HepG2 (cell line): Measurements from ENCODE around the gene OCIAD2. TPM values are rescaled to one million over a fixed set of nuclear protein-coding genes. Genes with fewer than 3 reads are reported as not detected.

Source experiments
- ATAC-seq: fragments of 200-7000 bp; cut with Tn5 transposase; 3 replicates; pipeline ENCODE4 v1.9.1; 2020; ENCODE audit warnings: mild to moderate bottlenecking, moderate library complexity
- BruUV-seq: library from RNA; stranded (reverse); fragments of 400-500 nt; replicated peaks from 2 replicates; lab custom pipeline; 2021; lab: Mats Ljungman, UMichigan
- CTCF ChIA-PET: fragments of 300-600 bp; formaldehyde crosslinking; extraction: SDS; loops from one replicate; lab custom pipeline; 2021; ENCODE audit warnings: low total read pairs, inconsistent platforms, low intra/inter-chr PET ratio; lab: Yijun Ruan, JAX
- POLR2A ChIA-PET: fragments of 350-600 bp; sonication (Branson Sonifier 250); formaldehyde crosslinking; loops from one replicate; lab custom pipeline; 2020; ENCODE audit warnings: antibody characterized with exemption, inconsistent platforms; lab: Yijun Ruan, JAX
- DNase-seq: peaks from one replicate; pipeline ENCODE4 v3.0.0-alpha.2; 2015; ENCODE audit warnings: low spot score
- FAIRE-seq: peaks from 3 replicates; lab custom pipeline; 2011; peaks lifted over from hg19 to GRCh38; lab: Jason Lieb, UNC
- H2AFZ ChIP-seq: one replicate; pipeline ENCODE4 v1.6.1; 2011; ENCODE audit warnings: low read length, inconsistent platforms
- H3K27ac ChIP-seq: fragments of 300-600 bp; 3 replicates; pipeline ENCODE4 v1.8.0; 2011; ENCODE audit warnings: mixed run types, mild to moderate bottlenecking, mixed read lengths, low read length, inconsistent platforms; ENCODE audit not compliant: insufficient read depth; ENCODE audit errors: extremely low read length
- H3K27me3 ChIP-seq, 2 experiments: fragments of 200-600 bp in 1 of 2; 2 replicates in 1 of 2; 3 replicates in 1 of 2; pipeline versions ENCODE4 v1.6.0 to v1.8.0; 2011; ENCODE audit warnings: low read length in 2 of 2, mild to moderate bottlenecking in 2 of 2, moderate library complexity in 2 of 2, inconsistent platforms in 1 of 2; ENCODE audit not compliant: insufficient read depth in 2 of 2, control insufficient read depth in 1 of 2
- H3K36me3 ChIP-seq, 2 experiments: fragments of 200-600 bp in 1 of 2; replicated peaks in 1 of 2; 2 replicates in 1 of 2; 3 replicates in 1 of 2; pipeline versions ENCODE4 v1.5.1 to v1.8.0; 2011; ENCODE audit warnings: low read length in 2 of 2, inconsistent platforms in 1 of 2; ENCODE audit not compliant: insufficient read depth in 2 of 2, control insufficient read depth in 1 of 2
- H3K4me1 ChIP-seq: 2 replicates; pipeline ENCODE4 v1.5.1; 2012; ENCODE audit warnings: low read length, inconsistent platforms; ENCODE audit not compliant: insufficient read depth
- H3K4me2 ChIP-seq: 2 replicates; pipeline ENCODE4 v1.6.0; 2011; ENCODE audit warnings: low read depth, low read length, inconsistent platforms
- H3K4me3 ChIP-seq, 3 experiments: fragments of 200-600 bp in 1 of 3; sonication (generic), shearing (Covaris generic) in 1 of 3; replicated peaks in 1 of 3; 2 replicates each; pipeline ENCODE4 v1.5.1; 2011 to 2016; ENCODE audit warnings: low read length in 3 of 3, inconsistent platforms in 2 of 3, low read depth in 2 of 3, mild to moderate bottlenecking in 2 of 3, control low read depth in 1 of 3, mixed read lengths in 1 of 3; ENCODE audit not compliant: insufficient read depth in 1 of 3
- H3K79me2 ChIP-seq: one replicate; pipeline ENCODE4 v1.6.1; 2011; ENCODE audit warnings: low read length, inconsistent platforms; ENCODE audit not compliant: insufficient read depth
- H3K9ac ChIP-seq: 2 replicates; pipeline ENCODE4 v1.6.0; 2011; ENCODE audit warnings: mild to moderate bottlenecking, low read depth, low read length, inconsistent platforms; ENCODE audit not compliant: insufficient read depth
- H3K9me3 ChIP-seq: 2 replicates; pipeline ENCODE4 v1.5.1; 2012; ENCODE audit warnings: mild to moderate bottlenecking, low read length
- H4K20me1 ChIP-seq: 2 replicates; pipeline ENCODE4 v1.6.0; 2011; ENCODE audit warnings: inconsistent platforms, mild to moderate bottlenecking, low read length, moderate library complexity; ENCODE audit not compliant: insufficient read depth
- ATF3 ChIP-seq: sonication (generic); formaldehyde crosslinking; IDR thresholded peaks from 2 replicates; pipeline ENCODE4 v1.4.0; 2020; ENCODE audit warnings: missing genetic modification reagents
- HDAC6 ChIP-seq: fragments of 200-600 bp; sonication (generic); IDR thresholded peaks from 2 replicates; pipeline ENCODE4 v1.7.0; 2017; ENCODE audit warnings: mild to moderate bottlenecking, antibody characterized with exemption, low read length, low read depth
- MAFG ChIP-seq: sonication (generic); formaldehyde crosslinking; IDR thresholded peaks from 2 replicates; pipeline ENCODE4 v1.5.1; 2020; ENCODE audit warnings: mild to moderate bottlenecking, missing genetic modification reagents
- RNF219 ChIP-seq: sonication (generic); formaldehyde crosslinking; IDR thresholded peaks from 2 replicates; pipeline ENCODE4 v1.5.0; 2020; ENCODE audit warnings: mild to moderate bottlenecking, missing genetic modification reagents
- SMAD9 ChIP-seq: sonication (generic); formaldehyde crosslinking; IDR thresholded peaks from 2 replicates; pipeline ENCODE4 v1.5.1; 2020; ENCODE audit warnings: mild to moderate bottlenecking, missing genetic modification reagents
- ZFYVE20 ChIP-seq: sonication (generic); formaldehyde crosslinking; IDR thresholded peaks from 2 replicates; pipeline ENCODE4 v1.8.0; 2023; ENCODE audit warnings: low read depth, mild to moderate bottlenecking, moderate library complexity, missing genetic modification reagents, borderline replicate concordance
- ZNF101 ChIP-seq: sonication (generic); formaldehyde crosslinking; IDR thresholded peaks from 2 replicates; pipeline ENCODE4 v1.4.0; 2020; ENCODE audit warnings: mild to moderate bottlenecking, low read depth, missing genetic modification reagents, borderline replicate concordance
- ZNF225 ChIP-seq: sonication (generic); formaldehyde crosslinking; IDR thresholded peaks from 2 replicates; pipeline ENCODE4 v1.4.0; 2020; ENCODE audit warnings: mild to moderate bottlenecking, missing genetic modification reagents
- ZNF629 ChIP-seq: sonication (generic); formaldehyde crosslinking; conservative IDR thresholded peaks from 2 replicates; pipeline ENCODE4 v1.5.0; 2020; ENCODE audit warnings: missing genetic modification reagents
- ZNF749 ChIP-seq: sonication (generic); formaldehyde crosslinking; IDR thresholded peaks from 2 replicates; pipeline ENCODE4 v1.8.0; 2022; ENCODE audit warnings: mild to moderate bottlenecking, missing genetic modification reagents, moderate library complexity, borderline replicate concordance
- WGBS: methylation state at CpG from one replicate; pipeline ENCODE4 v1.1.6; 2017; ENCODE audit warnings: low lambda C conversion rate; 5-methylcytosine and 5-hydroxymethylcytosine counted together
- in situ Hi-C: cut with HindIII; loops from 2 replicates; pipeline ENCODE4 v1.10.0; 2017; ENCODE audit warnings: low pct_unique_long_range_greater_than_20kb; ENCODE audit not compliant: extremely low pct_ligation_motif_present
- intact Hi-C: fragments of 100-400 bp; cut with micrococcal nuclease; formaldehyde crosslinking; loops from one replicate; pipeline ENCODE4 v1.10.0; 2022; ENCODE audit not compliant: unreplicated experiment
- polyA plus RNA-seq, 8 experiments: library from polyadenylated mRNA; depleted of rRNA in 3 of 8; stranded (reverse) in 7 of 8; unstranded in 1 of 8; fragments of >200 nt; fragmentation: Illumina TruSeq in 4 of 8; extraction: Trizol in 4 of 8; gene quantifications; 2 replicates each; pipeline versions ENCODE4 v1.2.1 to v1.2.3, GENCODE V29; 2011 to 2016; ENCODE audit warnings: low read depth in 4 of 8, missing spikeins in 1 of 8, mixed read lengths in 1 of 8; ENCODE audit not compliant: insufficient read depth in 1 of 8
- total RNA-seq, 5 experiments: library from RNA; depleted of rRNA; stranded (reverse); fragments of >200 nt; fragmentation: Illumina TruSeq; extraction: Trizol; gene quantifications; 2 replicates each; pipeline ENCODE4 v1.2.3, GENCODE V29; 2016; ENCODE audit warnings: low read depth in 1 of 5

OCIAD2 gene
- total and polyA plus RNA-seq, 2 of the 13 experiments (the other 11 are each of a cell fraction or from before 2014, with no cell fraction given) = not detected

- in situ Hi-C loops = no loop called here
- TSS peak; percentile 31 for BruUV-seq
- no peak for DNase-seq
- no peak overlapping the region for H3K27ac ChIP-seq
- TF ChIP-seq ZNF101 (CRISPR knock-in tag) = no peak
- TF ChIP-seq MAFG (CRISPR knock-in tag) = no peak
- no peak for TF ChIP-seq ZNF225 (CRISPR knock-in tag)
- no peak for TF ChIP-seq SMAD9 (CRISPR knock-in tag)
- TF ChIP-seq ATF3 (CRISPR knock-in tag) = no peak
- no peak for TF ChIP-seq ZNF749
- no peak for TF ChIP-seq HDAC6
- TF ChIP-seq RNF219 (CRISPR knock-in tag) = no peak
- TF ChIP-seq ZFYVE20 (CRISPR knock-in tag) = no peak
- no peak for TF ChIP-seq ZNF629 (CRISPR knock-in tag)
- intact Hi-C loops = no loop called here
- H3K4me1 ChIP-seq = no peaks in the 10 kb centered on the region
- H3K4me2 ChIP-seq = no peak overlapping the region
- H3K79me2 ChIP-seq = no peaks in the 10 kb centered on the region
- no peaks in the 10 kb centered on the region for H3K36me3 ChIP-seq
- H4K20me1 ChIP-seq = no peaks in the 10 kb centered on the region
- H3K9me3 ChIP-seq = no peaks in the 10 kb centered on the region
- H3K9ac ChIP-seq = no peak overlapping the region
- ChIA-PET POLR2A (no interaction called here), CTCF (no interaction called here)
- H3K27me3 ChIP-seq = no peaks in the 10 kb centered on the region
- WGBS = 76% methylated on average over 4 of the region's 4 CpGs
- H3K4me3 ChIP-seq = no peak overlapping the region
- ATAC-seq = no peak
- no peak for FAIRE-seq
- H2AFZ ChIP-seq = no peak overlapping the region
These were observed 52.8 kb downstream of the OCIAD2 start for GRCh38 chr4:48853604-48854394.
